HG03520 (cell line): ENCODE measurements around the gene SNX32.
"Not testable (repeated sequence)": the region's sequence is repeated elsewhere in the genome, so short reads cannot be mapped to it uniquely, and the experiment has no call there.

Experiments
- ATAC-seq: cut with Tn5 transposase; IDR thresholded peaks from one replicate; pipeline ENCODE4 v1.9.1; 2021; ENCODE audit warnings: mild to moderate bottlenecking, moderate library complexity; ENCODE audit not compliant: unreplicated experiment

SNX32 gene

DNA sequence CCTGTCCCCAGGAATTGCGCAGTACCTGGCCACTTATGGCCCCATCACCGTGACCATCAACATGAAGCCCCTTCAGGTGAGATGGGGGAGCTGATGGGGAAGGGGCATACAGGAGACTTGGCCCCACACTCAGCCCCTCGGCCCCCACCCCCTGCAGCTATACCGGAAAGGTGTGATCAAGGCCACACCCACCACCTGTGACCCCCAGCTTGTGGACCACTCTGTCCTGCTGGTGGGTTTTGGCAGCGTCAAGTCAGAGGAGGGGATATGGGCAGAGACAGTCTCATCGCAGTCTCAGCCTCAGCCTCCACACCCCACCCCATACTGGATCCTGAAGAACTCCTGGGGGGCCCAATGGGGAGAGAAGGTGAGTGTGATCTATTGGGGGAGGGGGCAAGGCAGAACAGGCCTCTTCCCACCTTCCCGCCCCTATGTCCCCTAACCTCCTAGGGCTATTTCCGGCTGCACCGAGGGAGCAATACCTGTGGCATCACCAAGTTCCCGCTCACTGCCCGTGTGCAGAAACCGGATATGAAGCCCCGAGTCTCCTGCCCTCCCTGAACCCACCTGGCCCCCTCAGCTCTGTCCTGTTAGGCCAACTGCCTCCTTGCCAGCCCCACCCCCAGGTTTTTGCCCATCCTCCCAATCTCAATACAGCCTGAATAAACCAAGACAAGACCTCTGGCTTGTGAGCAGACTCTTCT, 49.4 kb downstream of the SNX32 start:
- ATAC-seq: no peak

DNA sequence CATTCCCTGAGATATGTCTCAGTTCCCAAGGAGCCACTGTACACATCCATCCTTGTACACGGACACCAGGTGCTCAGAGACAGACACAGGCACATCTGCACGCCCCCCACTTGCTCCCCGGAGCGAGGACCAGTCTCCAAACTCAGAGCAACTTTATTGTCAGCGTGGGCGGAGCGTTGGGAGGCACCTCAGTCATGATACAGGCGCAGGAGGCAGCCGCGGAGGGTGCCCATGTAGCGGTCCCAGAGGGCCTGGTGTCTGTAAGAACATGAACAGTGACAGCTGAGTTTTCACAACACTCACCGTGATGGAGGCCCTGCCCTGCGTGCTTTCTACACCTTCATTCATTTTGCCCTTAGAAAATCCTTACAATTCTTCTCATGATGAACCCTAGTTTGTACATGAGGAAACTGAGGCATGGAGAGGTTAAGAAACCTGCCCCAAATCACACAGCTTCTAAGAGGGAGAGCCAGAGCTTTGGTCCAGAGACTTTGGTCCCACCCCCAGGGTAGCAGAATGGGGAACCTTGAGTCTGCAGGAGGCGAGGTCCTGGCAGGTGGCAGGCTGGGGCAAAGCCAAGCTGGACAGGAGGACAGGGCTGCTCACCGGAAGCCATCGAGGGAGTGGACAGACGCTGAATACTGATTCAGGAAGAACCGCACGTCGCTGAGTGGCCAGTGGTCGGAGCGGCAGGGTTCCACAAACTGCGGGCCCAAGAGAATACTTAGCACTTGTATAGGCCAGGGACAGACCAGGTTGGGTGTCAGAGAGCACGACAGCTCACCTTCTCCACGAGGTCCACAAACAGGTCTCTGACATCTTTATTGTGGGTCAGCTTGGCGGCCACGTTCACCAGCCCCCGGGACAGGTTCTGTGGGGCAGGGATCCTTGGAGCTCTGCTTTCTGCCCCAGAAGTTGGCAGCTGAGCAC, 50.3 kb downstream of the SNX32 start:
- ATAC-seq: no peak

DNA sequence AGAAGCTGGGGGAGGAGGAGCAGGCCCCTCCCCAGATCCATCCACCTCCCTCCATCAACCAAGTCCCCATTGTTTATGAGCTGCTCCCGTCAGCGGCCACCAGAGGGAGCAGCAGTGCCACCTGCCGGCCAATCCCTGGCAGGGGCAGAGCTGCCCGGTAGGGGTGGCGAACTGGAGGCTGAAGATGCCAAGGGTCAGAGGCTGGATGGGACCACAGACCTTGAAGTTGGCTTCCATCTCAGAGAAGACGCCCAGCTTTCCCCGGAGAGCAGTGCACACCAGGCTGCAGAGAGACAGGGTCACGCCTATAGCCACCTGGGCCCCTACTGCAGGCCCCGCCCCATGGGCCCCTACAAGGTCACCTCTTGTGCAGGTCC, 50.9 kb downstream of the SNX32 start:
- ATAC-seq: no peak

DNA sequence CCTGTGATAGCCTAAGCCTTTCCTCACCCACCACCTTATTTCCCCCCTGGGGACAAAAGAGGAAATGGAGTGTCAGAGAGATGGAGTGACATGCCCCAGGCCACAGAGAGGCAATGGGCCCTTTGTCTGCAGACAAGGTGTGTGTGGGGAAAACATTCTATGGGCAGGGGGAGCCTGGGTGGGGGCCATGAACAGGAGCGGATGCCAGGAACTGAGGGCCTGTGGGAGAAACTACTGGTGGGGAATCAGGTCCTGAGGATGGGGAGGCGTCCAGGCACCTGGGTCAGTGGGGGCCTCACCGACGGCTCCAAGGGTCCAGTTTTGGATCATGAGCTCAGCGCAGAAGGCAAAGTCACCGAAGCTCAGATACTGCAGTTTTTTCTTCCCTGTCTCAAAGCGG, 51.5 kb downstream of the SNX32 start:
- ATAC-seq: no peak

DNA sequence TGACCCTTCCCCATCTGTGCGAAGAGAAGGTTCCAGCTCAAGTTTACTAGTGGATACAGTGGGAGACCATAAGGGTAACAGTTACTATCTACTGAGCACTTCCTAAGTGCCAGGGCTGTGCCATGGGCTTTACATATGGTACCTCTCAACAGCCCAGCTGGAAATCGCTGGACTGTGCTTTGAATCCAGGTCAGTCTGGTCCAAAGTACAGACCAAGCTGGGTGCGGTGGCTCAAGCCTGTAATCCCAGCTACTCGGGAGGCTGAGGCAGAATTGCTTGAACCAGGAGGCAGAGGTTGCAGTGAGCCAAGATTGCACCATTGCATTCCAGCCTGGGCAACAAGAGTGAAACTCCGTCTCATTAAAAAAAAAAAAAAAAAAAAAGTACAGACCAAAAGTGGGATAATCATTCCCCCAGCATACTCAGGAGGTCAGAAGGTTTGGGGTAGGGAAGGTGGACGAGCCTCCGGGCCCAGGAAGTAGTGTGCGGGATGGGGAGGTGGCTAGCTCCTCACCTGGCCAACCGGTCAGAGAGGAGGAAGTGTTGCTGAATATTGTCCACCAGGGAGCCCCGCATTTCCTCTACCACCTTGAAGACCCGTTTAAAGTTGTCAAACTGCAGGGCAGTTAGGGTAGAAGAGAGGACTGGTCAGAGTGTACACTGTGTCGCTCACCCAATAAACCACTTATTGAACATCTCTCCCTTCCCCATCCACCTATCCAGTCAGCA, 52.2 kb downstream of the SNX32 start:
- ATAC-seq: no peak

DNA sequence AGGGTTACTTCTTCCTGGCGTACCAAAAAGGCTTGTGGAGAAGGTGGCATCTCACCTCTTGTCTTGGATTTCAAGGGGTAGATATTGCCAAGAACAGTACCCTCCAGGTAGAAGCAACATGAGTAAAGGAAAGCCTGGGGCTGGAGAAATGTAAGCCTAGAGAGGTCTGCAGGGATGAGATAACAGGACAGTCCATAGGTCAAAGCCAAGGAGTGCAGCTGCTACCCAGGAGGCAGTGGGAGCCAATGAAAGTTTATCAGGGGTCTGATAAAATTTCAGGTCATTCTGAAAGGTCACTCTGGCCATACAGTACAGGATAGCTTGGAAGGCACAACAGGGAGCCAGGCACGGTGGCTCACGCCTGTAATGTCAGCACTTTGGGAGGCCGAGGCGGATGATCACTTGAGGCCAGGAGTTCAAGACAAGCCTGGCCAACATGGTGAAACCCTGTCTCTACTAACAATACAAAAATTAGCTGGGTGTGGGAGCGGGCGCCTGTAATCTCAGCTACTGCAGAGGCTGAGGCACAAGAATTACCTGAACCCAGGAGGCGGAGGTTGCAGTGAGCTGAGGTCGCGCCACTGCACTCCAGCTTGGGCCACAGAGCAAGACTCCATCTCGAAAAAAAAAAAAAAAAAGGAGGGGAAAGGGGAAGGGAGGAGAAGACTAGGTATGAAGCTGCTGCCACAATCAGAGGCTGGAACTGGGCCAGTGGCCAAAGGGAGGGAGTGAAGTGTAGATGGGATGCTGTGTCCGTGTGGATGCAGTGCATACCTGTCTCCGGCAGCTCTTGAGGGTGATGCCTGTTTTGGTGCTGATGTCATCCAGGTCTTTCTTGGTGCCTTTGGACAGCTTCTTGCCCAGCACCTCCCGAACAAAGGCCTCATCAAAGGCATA, 53.3 kb downstream of the SNX32 start:
- no peak for ATAC-seq

DNA sequence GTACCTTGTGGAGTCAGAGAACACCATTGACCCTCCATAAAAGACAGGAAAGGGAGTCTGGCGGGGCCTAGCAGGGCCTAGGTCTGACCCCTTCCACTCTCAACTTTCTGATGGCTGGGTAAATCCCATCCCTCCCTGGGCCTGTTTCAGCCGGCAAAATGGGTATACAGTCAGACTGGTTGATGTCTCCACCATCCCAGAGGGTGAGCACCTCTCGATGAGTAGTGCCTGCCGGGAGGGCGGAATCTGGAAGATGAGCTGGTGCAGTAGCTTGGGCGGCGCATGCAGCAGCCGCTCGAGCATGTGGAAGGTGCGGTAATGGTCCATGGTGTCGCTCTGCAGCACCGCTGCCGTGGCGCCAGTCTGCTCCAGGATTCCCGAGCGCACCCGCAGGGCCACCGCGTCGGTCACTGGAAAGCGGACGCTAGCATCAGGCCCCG, 54.0 kb downstream of the SNX32 start:
- peak; percentile 2 for ATAC-seq

DNA sequence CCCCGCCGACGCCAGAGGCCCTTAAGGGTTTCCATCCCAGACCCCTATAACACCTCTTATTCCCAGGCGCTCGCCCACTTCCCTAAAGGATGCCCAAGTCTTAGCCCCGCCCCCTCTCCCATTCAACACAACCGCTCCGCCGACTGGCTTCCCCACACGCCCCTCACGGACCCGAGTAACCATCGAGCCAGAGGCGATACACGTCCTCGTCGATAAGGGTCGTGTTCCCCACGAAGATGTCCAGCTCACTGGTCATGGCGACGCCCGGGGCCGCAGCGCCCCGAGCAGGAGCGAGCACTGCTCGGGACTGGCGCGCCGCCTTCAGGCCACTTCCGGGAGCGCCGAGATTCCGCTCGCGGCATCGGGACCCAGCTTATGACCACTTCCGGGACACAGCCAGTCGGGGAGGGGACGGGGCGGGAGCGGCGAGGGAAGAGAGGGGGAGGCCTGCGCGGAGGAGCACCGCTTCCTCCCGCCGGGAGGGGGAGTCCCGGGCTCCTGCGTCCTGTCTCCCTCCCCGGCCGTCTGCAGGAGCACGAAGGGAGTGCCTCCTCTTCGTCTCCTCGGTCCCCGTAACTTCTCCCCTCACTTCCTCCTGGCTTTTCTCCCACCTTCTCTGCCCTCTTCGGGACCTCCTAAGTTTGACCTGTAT, 54.5 kb downstream of the SNX32 start, which contains the start of gene FIBP:
Gene FIBP (minus strand): TSS at position 309 of the 652 bp plus-strand sequence. CDS start 53 bp downstream, at position 256.
- peak; percentile 42 for ATAC-seq

DNA sequence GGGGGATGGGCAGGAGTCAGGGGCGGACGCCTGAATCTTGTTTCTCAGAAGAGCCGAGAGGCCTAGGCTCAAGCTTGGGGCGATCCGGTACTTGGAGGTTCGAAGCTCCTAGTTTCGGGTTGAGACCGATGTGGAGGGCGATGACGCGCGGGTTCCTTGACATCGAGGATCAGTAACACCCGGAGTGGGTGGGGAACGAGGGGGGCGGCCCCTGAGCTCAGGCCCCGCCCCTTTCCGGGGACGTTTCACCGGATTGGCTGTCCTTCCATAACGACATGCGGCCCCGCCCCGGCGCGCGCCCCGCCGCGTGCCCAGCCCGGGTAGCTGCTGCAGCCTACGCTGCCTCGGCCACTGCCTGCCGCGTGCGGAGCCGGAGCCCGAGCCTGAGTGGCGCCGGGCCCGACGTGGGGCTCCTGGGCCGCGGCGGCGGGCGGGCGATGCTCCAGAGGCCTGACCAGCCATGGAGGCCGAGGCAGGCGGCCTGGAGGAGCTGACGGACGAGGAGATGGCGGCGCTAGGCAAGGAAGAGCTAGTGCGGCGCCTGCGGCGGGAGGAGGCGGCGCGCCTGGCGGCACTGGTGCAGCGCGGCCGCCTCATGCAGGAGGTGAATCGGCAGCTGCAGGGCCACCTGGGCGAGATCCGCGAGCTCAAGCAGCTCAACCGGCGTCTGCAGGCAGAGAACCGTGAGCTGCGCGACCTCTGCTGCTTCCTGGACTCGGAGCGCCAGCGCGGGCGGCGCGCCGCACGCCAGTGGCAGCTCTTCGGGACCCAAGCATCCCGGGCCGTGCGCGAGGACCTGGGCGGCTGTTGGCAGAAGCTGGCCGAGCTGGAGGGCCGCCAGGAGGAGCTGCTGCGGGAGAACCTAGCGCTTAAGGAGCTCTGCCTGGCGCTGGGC, 56.8 kb downstream of the SNX32 start, which contains the start of gene CCDC85B:
Gene CCDC85B (plus strand): TSS at position 350 of the 895 bp plus-strand sequence. CDS start 111 bp downstream, at position 461.
- peak; percentile 38 for ATAC-seq

DNA sequence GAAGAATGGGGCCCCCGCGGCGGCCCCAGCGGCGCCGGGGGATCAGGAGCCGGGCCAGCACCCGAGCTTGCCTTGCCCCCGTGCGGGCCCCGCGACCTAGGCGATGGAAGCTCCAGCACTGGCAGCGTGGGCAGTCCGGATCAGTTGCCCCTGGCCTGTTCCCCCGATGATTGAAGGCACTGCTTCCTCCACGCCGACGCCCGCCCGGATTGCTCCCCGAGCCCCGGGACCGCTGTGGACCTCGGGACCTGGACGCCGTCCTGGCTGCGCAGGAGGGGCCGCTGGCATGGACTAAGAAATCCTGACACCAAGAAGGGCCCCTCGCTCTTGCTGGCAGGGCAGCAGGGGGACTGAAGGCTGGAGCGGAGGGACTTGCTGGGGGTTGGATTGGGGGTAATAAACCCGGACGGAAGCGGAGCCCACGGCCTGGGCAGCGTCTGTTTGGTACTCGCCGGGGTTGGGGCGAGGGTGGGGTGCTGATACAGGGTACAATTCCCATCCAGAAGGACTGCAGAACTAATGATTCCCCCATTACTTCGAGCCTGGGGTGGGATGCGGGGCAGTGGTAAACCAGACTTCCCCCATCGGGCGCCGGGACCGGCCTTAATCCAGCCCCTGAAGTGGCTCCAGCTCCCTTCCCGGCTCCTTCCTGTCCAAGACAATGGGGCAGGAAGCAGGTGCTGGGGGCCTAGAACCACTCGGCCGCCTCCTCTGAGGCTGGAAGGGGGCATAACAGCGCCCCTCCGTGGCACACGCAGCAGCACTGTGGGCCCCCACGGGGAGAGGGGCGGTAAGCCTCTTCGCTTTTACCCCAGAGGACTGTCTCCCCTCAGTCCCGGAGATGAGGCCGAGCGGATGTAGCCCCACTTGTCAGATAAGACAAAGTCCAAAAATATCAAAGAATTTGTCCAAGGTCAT, 57.7 kb downstream of the SNX32 start:
- ATAC-seq: no peak

DNA sequence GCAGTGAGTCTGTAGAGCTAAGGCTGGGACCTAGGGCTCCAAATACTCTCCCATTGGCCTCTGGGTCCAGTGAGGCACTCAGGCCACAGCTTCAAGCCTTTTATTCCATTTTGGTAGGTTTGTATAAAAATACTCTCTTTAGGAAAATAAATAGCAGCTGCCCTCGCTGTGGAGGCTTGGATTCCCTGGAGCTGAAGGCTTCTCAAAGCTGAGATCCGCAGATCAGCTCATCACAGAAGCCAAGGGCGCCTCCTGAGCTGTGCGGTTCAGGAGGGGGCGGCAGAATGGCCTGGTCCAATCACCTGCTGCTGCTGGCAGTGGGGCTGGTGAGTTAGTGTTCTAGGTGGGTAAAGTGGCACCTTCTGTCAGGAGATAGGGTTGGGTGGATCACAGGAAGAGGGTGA, 58.4 kb downstream of the SNX32 start:
- not testable (repeated sequence) for ATAC-seq

DNA sequence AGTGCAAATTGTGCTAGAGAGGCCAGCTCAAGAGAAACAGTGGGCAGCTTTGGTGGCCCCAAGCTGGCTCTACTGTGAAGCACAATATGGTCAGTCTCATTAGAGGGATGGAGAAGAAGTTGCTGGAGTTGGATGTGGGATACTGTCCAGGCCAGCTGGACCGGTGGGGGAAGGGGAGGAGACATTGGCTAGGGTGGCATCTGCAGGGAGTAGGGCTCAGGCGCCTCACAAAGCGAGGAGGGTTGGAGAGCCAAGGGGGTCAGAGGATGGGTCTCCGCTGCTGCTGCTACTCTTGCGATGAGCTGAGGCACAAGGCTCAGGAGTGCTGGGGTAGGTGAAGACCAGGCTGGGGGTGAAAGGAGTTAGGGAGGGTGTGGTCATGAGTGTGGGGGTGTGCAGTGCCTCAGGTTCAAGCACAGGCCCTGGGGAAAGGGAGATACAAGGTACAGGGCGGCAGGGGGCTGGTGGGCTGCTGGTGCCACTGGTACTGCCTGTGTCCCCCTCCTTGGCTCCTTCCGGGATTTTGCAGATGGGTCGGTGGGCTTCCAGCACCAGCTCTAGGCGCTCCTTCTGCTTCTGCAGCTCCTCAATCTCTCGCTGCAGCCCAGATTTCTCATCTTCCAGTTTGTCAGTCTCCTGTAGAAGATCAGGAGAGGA, 59.0 kb downstream of the SNX32 start:
- no peak for ATAC-seq

DNA sequence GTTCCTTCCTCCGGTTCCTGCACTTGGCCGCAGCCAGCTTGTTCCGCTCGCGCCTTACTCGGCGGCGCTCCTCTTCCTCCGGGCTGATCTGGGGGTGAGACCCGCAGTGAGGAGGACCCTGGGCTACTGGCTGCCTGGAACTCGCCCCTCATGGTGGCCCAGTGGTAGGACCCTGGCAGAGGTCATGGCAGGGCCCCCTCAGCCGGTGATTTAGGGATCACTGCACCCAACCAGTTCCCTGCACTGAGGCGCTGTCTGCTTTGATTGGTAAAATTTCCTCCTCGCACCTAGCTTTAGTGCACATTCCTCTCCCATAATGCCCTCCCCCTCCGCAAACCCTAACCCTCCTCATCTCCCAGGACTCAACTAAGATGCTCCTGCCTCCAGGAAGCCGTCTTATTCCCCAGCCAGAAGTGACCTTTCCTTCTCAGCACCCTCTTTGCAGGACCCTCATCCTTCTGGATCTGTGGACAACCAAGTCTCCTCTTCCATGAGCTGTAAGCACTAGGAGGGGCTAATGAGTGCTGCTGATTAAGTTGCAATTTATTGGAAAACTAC, 60.4 kb downstream of the SNX32 start:
- no peak for ATAC-seq

DNA sequence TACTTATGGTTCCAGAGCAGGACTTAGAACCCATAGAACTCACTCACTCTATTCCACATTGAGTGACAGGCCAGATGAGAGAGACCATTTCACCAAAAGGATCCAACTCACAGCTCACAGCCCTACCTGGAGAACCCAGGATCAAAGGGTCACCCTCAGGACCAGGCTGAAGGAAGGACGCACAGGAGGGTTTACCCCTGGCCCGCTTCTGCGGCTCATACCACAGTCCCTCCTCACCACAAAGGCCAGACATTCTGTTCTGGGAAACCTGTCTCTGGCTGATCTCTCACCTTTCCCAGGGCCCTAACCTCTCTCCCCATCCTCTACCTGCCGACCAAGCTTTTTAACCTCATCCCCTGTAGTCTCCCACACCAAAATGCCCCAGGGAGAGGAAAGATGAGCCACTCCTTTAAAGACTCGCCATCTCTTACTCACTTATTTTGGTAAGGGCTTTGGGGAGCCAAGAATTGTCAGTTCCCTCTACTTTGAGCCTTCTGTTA, 61.8 kb downstream of the SNX32 start:
- ATAC-seq: no peak

DNA sequence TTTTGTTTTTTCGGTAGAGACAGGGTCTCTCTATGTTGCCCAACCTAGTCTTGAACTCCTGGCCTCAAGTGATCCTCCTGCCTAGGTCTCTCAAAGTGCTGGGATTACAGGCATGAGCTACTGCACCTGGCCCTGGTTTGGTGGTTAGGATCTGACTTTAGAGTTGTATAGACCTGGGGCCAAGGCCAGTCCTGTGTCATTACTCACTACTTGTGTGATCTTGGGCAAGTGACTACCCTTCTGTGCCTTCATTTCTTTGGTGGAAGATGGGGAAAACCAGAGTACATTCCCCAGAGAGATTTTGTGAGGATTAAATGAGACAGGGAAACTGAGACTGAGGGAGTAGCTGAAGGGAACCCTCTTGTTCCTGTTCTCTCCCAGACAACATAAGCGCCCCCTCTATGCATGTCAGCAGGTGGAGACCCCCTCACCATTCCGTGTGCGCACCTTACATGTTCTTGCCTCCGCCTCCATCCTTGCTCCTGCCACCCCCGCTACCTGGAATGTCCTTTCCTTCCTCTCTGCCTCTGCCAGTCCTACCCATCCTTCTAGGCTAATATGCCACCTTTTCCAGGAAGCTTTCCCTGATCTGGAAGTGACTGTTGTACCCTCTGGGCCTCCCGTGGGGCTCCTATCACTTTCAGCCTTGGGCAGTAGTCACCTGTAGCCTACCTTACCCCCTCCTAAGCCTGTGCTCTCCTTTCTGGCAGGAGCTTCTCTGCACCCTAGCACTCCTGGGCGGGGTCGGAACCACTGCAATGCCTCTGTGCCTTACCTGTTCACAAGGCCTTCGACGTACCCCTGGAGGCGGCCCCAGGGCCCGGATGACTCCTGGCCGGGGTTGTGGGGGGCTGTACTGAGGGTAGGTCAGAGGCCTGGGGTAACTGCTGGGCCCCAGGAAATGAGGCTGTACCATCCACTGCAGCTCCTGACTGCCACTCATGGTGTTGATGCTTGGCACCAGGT, 62.6 kb downstream of the SNX32 start:
- ATAC-seq: no peak
